ENCODE results near the gene GIGYF2.

DNA sequence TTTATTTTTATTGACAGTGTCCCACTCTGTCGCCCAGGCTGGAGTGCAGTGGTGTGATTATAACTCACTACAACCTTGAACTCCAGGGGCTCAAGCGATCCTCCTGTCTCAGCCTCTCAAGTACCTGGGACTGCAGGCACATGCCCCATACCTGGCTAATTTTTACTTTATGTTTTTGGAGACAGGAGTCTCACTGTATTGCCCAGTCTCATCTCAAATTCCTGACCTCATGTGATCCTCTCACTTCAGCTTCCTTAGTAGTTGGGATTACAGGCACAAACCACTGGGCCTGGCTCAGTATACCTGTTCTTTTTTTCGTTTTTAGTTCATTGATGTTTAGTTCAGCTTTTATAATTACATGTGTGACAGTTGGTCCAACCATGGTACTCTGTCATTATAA is 132.9 kb downstream of the GIGYF2 start:
- TF ChIP-seq POLR2A (IDR thresholded peaks at IDR 0.05) (no peak), EP300 (IDR thresholded peaks at IDR 0.05) (no peak)
- TF ChIP-seq, protein P1, sequence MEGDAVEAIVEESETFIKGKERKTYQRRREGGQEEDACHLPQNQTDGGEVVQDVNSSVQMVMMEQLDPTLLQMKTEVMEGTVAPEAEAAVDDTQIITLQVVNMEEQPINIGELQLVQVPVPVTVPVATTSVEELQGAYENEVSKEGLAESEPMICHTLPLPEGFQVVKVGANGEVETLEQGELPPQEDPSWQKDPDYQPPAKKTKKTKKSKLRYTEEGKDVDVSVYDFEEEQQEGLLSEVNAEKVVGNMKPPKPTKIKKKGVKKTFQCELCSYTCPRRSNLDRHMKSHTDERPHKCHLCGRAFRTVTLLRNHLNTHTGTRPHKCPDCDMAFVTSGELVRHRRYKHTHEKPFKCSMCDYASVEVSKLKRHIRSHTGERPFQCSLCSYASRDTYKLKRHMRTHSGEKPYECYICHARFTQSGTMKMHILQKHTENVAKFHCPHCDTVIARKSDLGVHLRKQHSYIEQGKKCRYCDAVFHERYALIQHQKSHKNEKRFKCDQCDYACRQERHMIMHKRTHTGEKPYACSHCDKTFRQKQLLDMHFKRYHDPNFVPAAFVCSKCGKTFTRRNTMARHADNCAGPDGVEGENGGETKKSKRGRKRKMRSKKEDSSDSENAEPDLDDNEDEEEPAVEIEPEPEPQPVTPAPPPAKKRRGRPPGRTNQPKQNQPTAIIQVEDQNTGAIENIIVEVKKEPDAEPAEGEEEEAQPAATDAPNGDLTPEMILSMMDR (IDR thresholded peaks at IDR 0.05): no peak

All from gastroesophageal sphincter (tissue), 3 donors.